ENCODE data around the gene ANKRD12. TPM values are rescaled to one million over a fixed set of nuclear protein-coding genes. Genes with fewer than 3 reads are reported as not detected.

ANKRD12 gene
- total and polyA plus RNA-seq, 2 experiments from 2014 or later, result 23.9 to 92.4 TPM

DNA sequence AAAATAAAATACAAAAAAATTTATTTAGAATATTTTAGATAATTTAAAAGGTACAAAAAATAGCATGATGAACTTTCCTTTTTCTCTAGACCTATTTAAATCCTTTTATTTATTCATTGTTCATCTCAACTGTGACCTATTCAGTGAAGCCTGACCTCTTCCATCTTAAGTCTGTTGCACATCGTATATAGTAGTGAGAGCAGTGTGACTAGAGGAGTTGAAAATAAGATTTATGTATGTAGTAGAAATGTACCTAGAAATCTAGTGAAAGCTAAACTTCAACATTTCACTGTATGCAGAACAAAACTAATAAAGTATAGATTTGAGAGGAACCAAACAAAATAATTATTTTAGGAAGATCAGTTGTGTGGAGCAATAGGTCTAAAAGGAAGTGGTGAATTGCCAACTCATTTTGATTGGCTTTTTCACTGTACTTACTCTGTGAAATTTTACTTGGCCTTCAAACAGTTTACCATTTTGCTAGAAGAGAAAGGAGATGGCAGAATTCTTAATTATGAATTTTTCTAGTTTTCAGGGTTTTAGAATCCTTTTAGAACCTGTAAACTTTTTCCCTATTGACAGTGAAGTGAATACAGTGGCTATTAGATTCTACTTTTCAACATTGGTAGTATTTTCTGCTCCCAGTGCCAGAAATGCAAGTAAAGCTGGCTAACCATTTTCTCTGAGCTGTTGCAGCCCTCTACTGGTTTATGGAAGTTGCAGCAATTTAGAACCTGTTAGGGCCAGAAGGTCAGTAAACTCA, 11.0 kb downstream of the ANKRD12 start:
- TF ChIP-seq, protein P1, sequence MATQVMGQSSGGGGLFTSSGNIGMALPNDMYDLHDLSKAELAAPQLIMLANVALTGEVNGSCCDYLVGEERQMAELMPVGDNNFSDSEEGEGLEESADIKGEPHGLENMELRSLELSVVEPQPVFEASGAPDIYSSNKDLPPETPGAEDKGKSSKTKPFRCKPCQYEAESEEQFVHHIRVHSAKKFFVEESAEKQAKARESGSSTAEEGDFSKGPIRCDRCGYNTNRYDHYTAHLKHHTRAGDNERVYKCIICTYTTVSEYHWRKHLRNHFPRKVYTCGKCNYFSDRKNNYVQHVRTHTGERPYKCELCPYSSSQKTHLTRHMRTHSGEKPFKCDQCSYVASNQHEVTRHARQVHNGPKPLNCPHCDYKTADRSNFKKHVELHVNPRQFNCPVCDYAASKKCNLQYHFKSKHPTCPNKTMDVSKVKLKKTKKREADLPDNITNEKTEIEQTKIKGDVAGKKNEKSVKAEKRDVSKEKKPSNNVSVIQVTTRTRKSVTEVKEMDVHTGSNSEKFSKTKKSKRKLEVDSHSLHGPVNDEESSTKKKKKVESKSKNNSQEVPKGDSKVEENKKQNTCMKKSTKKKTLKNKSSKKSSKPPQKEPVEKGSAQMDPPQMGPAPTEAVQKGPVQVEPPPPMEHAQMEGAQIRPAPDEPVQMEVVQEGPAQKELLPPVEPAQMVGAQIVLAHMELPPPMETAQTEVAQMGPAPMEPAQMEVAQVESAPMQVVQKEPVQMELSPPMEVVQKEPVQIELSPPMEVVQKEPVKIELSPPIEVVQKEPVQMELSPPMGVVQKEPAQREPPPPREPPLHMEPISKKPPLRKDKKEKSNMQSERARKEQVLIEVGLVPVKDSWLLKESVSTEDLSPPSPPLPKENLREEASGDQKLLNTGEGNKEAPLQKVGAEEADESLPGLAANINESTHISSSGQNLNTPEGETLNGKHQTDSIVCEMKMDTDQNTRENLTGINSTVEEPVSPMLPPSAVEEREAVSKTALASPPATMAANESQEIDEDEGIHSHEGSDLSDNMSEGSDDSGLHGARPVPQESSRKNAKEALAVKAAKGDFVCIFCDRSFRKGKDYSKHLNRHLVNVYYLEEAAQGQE (IDR thresholded peaks at IDR 0.05; ENCODE audit: unreplicated experiment), result no peak
- TF ChIP-seq, protein P2, sequence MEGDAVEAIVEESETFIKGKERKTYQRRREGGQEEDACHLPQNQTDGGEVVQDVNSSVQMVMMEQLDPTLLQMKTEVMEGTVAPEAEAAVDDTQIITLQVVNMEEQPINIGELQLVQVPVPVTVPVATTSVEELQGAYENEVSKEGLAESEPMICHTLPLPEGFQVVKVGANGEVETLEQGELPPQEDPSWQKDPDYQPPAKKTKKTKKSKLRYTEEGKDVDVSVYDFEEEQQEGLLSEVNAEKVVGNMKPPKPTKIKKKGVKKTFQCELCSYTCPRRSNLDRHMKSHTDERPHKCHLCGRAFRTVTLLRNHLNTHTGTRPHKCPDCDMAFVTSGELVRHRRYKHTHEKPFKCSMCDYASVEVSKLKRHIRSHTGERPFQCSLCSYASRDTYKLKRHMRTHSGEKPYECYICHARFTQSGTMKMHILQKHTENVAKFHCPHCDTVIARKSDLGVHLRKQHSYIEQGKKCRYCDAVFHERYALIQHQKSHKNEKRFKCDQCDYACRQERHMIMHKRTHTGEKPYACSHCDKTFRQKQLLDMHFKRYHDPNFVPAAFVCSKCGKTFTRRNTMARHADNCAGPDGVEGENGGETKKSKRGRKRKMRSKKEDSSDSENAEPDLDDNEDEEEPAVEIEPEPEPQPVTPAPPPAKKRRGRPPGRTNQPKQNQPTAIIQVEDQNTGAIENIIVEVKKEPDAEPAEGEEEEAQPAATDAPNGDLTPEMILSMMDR (conservative IDR thresholded peaks at IDR 0.05; ENCODE audit: low read depth in 2 of 2), result peak; percentile 77 to 79
- TF ChIP-seq, protein P3, sequence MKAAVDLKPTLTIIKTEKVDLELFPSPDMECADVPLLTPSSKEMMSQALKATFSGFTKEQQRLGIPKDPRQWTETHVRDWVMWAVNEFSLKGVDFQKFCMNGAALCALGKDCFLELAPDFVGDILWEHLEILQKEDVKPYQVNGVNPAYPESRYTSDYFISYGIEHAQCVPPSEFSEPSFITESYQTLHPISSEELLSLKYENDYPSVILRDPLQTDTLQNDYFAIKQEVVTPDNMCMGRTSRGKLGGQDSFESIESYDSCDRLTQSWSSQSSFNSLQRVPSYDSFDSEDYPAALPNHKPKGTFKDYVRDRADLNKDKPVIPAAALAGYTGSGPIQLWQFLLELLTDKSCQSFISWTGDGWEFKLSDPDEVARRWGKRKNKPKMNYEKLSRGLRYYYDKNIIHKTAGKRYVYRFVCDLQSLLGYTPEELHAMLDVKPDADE (IDR thresholded peaks at IDR 0.05), result no peak
- TF ChIP-seq EZH2phosphoT487 (IDR thresholded peaks at IDR 0.05; ENCODE audit: unreplicated experiment) (no peak), NANOG (IDR thresholded peaks at IDR 0.05; ENCODE audit: borderline replicate concordance) (no peak)
- H3K27me3 ChIP-seq (ENCODE audit: insufficient read depth), result no peaks in the 10 kb centered on the region
- peaks cover 5% of the 10 kb centered on the region; the same call in 1 of the 2 replicates for H4K20me1 ChIP-seq (replicated peaks; ENCODE audit: insufficient read depth)
- H3K4me1 ChIP-seq (ENCODE audit: insufficient read depth), result no peaks in the 10 kb centered on the region
- Mint-ChIP-seq H3K27ac (peak overlapping the region; percentile 3; the same call in 1 of the 2 replicates), H3K9me3 (no peaks in the 10 kb centered on the region), H3K4me1 (peaks cover 18% of the 10 kb centered on the region), H3K36me3 (ENCODE audit: low read depth) (no peaks in the 10 kb centered on the region), H3K4me3 (no peak overlapping the region), H3K27me3 (ENCODE audit: insufficient read depth, low read depth, poor library complexity) (peaks cover 3% of the 10 kb centered on the region)
- no peak overlapping the region for H3K4me3 ChIP-seq
- no peaks in the 10 kb centered on the region for H3K9me2 ChIP-seq (ENCODE audit: insufficient read depth)
- ATAC-seq, result peak; percentile 83
- H3K27ac ChIP-seq (ENCODE audit: low read depth), result no peak overlapping the region; the same call in 1 of the 2 replicates
- H3K4me2 ChIP-seq, result no peak overlapping the region
- H3F3A ChIP-seq (replicated peaks; ENCODE audit: low read depth), result no peaks in the 10 kb centered on the region
- H2AFZ ChIP-seq, result no peak overlapping the region
- H3K79me2 ChIP-seq (replicated peaks; ENCODE audit: insufficient read depth), result peaks cover 91% of the 10 kb centered on the region
- H3K36me3 ChIP-seq (ENCODE audit: insufficient read depth), result no peaks in the 10 kb centered on the region
- DNase-seq (ENCODE audit: low spot score), result peak; percentile 73

DNA sequence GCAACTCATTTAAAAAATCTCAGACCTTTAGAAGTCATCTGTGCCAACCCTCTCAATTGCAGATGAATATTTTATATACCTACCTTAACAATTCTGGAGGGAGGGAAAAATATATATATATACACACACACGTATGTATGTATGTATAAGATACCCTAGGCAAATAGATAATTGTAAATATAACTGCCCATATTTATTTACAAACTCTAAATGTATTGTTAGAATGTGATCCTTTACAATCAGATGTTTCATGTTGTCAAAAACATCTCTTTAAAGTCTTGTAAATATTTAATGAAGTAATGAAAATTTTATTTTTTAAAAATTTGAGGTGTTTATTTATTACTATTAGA, 11.6 kb downstream of the ANKRD12 start:
- H3K9me2 ChIP-seq (ENCODE audit: insufficient read depth), result no peaks in the 10 kb centered on the region
- no peaks in the 10 kb centered on the region for H3K9me3 Mint-ChIP-seq
- H3K4me1 Mint-ChIP-seq, result peaks cover 17% of the 10 kb centered on the region
- no peaks in the 10 kb centered on the region for H3K36me3 ChIP-seq (ENCODE audit: insufficient read depth)
- H3K27me3 Mint-ChIP-seq (ENCODE audit: insufficient read depth, low read depth, poor library complexity), result peaks cover 3% of the 10 kb centered on the region
- H3K36me3 Mint-ChIP-seq (ENCODE audit: low read depth), result no peaks in the 10 kb centered on the region
- H4K20me1 ChIP-seq (replicated peaks; ENCODE audit: insufficient read depth), result peaks cover 10% of the 10 kb centered on the region; the same call in 1 of the 2 replicates
- TF ChIP-seq POLR2AphosphoS5 (IDR thresholded peaks at IDR 0.05; ENCODE audit: low read depth), result no peak
- TF ChIP-seq EZH2 (IDR thresholded peaks at IDR 0.05; ENCODE audit: low read depth, unreplicated experiment), result no peak
- H3K27ac ChIP-seq (ENCODE audit: low read depth), result no peak overlapping the region
- DNase-seq (ENCODE audit: low spot score), result no peak
- H3K27me3 ChIP-seq (ENCODE audit: insufficient read depth), result no peaks in the 10 kb centered on the region
- H3K4me3 Mint-ChIP-seq, result no peak overlapping the region
- peaks cover 91% of the 10 kb centered on the region for H3K79me2 ChIP-seq (replicated peaks; ENCODE audit: insufficient read depth)
- no peak overlapping the region for H3K27ac Mint-ChIP-seq
- no peak overlapping the region for H2AFZ ChIP-seq
- ATAC-seq, result no peak
- no peaks in the 10 kb centered on the region for H3F3A ChIP-seq (replicated peaks; ENCODE audit: low read depth)
- no peak overlapping the region for H3K4me2 ChIP-seq
- H3K4me3 ChIP-seq, result no peak overlapping the region
- no peaks in the 10 kb centered on the region for H3K4me1 ChIP-seq (ENCODE audit: insufficient read depth)
